Measurements from ENCODE around the gene TNS2. TPM values are rescaled to one million over a fixed set of nuclear protein-coding genes. Genes with fewer than 3 reads are reported as not detected.
"Not testable (repeated sequence)": the region's sequence is repeated elsewhere in the genome, so short reads cannot be mapped to it uniquely, and the experiment has no call there.

Gene TNS2
- total and polyA plus RNA-seq, 4 donors: 56.7 to 182 (median 105) TPM

DNA sequence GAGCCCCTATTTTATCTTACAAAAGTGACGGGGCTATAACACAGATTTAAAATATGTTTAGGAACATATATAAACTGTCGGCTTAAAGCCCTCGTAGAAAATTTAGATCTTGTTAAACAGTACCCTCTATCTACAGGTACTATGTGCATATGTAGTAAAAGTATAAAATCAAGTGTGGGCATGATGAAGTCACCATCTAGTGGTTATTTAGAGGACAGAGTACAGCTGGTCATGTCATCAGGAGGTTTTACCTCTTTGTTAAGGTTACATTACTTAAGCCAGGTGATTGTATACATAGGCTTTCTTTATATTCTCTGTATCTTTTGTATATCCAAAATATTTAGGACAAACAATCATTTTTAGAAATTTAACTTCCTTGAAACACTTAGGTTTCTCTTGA is 18.2 kb upstream of the TNS2 start:
- Histone ChIP-seq H3K9ac (ENCODE audit: insufficient read depth in 1 of 2, low read length in 2 of 2) (no peak overlapping the region), H3K4me1 (ENCODE audit: control insufficient read depth in 5 of 5, insufficient read depth in 5 of 5, low read length in 5 of 5) (no peaks in the 10 kb centered on the region), H3K9me3 (ENCODE audit: control insufficient read depth in 4 of 4, insufficient read depth in 3 of 4, low read length in 3 of 4) (no peaks in the 10 kb centered on the region), H3K4me3 (no peak overlapping the region), H3K27ac (ENCODE audit: low read depth in 1 of 2, low read length in 1 of 2) (no peak overlapping the region), H3K36me3 (ENCODE audit: control insufficient read depth in 4 of 4, insufficient read depth in 4 of 4, low read length in 4 of 4) (peaks cover 34 to 56% (median 46%) of the 10 kb centered on the region in 4 donors), H3K27me3 (ENCODE audit: control insufficient read depth in 3 of 3, insufficient read depth in 3 of 3, low read length in 2 of 3) (no peaks in the 10 kb centered on the region)
- DNase-seq (no peak), ATAC-seq (ENCODE audit: insufficient read depth, low FRiP score) (no peak)
- TF ChIP-seq, protein P1, sequence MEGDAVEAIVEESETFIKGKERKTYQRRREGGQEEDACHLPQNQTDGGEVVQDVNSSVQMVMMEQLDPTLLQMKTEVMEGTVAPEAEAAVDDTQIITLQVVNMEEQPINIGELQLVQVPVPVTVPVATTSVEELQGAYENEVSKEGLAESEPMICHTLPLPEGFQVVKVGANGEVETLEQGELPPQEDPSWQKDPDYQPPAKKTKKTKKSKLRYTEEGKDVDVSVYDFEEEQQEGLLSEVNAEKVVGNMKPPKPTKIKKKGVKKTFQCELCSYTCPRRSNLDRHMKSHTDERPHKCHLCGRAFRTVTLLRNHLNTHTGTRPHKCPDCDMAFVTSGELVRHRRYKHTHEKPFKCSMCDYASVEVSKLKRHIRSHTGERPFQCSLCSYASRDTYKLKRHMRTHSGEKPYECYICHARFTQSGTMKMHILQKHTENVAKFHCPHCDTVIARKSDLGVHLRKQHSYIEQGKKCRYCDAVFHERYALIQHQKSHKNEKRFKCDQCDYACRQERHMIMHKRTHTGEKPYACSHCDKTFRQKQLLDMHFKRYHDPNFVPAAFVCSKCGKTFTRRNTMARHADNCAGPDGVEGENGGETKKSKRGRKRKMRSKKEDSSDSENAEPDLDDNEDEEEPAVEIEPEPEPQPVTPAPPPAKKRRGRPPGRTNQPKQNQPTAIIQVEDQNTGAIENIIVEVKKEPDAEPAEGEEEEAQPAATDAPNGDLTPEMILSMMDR (IDR thresholded peaks at IDR 0.05; ENCODE audit: control extremely low read depth, extremely low read depth): no peak
- WGBS, 2 donors: 94 to 96% methylated on average over 3 of the region's 3 CpGs

DNA sequence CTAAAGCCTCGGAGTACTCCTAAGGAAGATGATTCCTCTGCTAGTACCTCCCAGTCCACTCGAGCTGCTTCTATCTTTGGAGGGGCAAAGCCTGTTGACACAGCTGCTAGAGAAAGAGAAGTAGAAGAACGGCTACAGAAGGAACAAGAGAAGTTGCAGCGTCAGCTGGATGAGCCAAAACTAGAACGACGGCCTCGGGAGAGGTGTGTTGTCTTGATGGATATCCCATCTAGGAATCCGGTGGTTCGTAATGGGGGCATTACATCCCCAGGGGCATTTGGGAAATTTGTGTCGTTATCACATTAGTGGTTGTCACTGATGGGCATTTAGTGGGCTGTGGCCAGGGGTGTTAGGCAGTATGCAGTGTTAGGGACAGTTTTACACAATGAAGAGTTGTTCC is 16.0 kb upstream of the TNS2 start:
- ATAC-seq (ENCODE audit: insufficient read depth, low FRiP score); H3K4me3 ChIP-seq; H3K4me1 ChIP-seq (ENCODE audit: control insufficient read depth in 5 of 5, insufficient read depth in 5 of 5, low read length in 5 of 5); H3K27me3 ChIP-seq (ENCODE audit: control insufficient read depth in 3 of 3, insufficient read depth in 3 of 3, low read length in 2 of 3); DNase-seq; H3K27ac ChIP-seq (ENCODE audit: low read depth in 1 of 2, low read length in 1 of 2); H3K9me3 ChIP-seq (ENCODE audit: control insufficient read depth in 4 of 4, insufficient read depth in 3 of 4, low read length in 3 of 4); H3K9ac ChIP-seq (ENCODE audit: insufficient read depth in 1 of 2, low read length in 2 of 2): not testable (repeated sequence)
- WGBS, 2 donors: 52 to 77% methylated on average over 10 of the region's 10 CpGs
- H3K36me3 ChIP-seq (ENCODE audit: control insufficient read depth in 4 of 4, insufficient read depth in 4 of 4, low read length in 4 of 4): peaks cover 31 to 68% (median 48%) of the 10 kb centered on the region in 4 donors

DNA sequence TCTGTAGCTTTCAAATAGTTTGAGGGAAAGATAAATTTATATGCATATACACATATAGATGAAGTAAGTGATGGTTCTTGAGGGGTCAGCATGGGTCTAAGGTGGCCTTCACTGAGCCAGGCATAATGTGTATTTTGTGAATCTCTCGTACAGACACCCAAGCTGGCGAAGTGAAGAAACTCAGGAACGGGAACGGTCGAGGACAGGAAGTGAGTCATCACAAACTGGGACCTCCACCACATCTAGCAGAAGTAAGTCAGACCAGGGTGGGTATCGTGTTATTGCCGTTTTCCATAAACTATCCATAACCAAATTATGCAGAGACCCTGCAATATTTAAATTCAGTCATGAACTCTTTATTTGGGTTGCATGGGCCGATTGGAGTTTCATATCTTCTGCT is 15.4 kb upstream of the TNS2 start:
- H3K27me3 ChIP-seq (ENCODE audit: control insufficient read depth in 3 of 3, insufficient read depth in 3 of 3, low read length in 2 of 3): no peaks in the 10 kb centered on the region
- no peak overlapping the region for H3K9ac ChIP-seq (ENCODE audit: insufficient read depth in 1 of 2, low read length in 2 of 2)
- ATAC-seq (ENCODE audit: insufficient read depth, low FRiP score) (no peak), DNase-seq (no peak)
- no peak overlapping the region for H3K4me3 ChIP-seq
- peaks cover 0 to 5% (median 2%) of the 10 kb centered on the region in 5 donors for H3K4me1 ChIP-seq (ENCODE audit: control insufficient read depth in 5 of 5, insufficient read depth in 5 of 5, low read length in 5 of 5)
- H3K27ac ChIP-seq (ENCODE audit: low read depth in 1 of 2, low read length in 1 of 2): no peak overlapping the region
- H3K36me3 ChIP-seq (ENCODE audit: control insufficient read depth in 4 of 4, insufficient read depth in 4 of 4, low read length in 4 of 4): peaks cover 33 to 71% (median 50%) of the 10 kb centered on the region in 4 donors
- no peaks in the 10 kb centered on the region for H3K9me3 ChIP-seq (ENCODE audit: control insufficient read depth in 4 of 4, insufficient read depth in 3 of 4, low read length in 3 of 4)
- WGBS, 2 donors: 38 to 68% methylated on average over 8 of the region's 8 CpGs
- TF ChIP-seq, protein P1 (IDR thresholded peaks at IDR 0.05; ENCODE audit: control extremely low read depth, extremely low read depth): no peak

DNA sequence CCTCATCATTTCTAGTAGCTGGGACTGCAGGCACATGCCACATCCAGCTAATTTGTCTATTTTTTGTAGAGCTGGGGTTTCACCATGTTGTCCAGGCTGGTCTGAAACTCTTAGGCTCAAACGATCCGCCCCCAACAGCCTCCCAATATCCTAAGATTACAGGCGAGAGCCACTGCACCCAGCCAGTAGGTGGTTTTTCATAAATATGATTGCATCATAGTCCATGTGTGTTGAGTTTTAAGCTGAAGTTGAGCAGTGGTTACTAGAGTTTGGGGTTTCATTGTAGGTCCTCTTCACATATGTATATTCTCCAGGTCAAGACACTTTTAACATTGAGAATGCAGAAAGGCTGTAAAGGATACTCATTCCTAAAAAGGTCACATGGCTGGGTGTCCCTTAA is 13.1 kb upstream of the TNS2 start:
- 82 to 90% methylated on average over 3 of the region's 3 CpGs for whole genome bisulfite sequencing, 2 donors
- H3K9me3 ChIP-seq (ENCODE audit: control insufficient read depth in 4 of 4, insufficient read depth in 3 of 4, low read length in 3 of 4): no peaks in the 10 kb centered on the region
- peaks cover 0 to 5% (median 2%) of the 10 kb centered on the region in 5 donors for H3K4me1 ChIP-seq (ENCODE audit: control insufficient read depth in 5 of 5, insufficient read depth in 5 of 5, low read length in 5 of 5)
- ATAC-seq (ENCODE audit: insufficient read depth, low FRiP score) (no peak), DNase-seq (no peak)
- TF ChIP-seq, protein P1 (IDR thresholded peaks at IDR 0.05; ENCODE audit: control extremely low read depth, extremely low read depth): no peak
- no peak overlapping the region for H3K9ac ChIP-seq (ENCODE audit: insufficient read depth in 1 of 2, low read length in 2 of 2)
- no peak overlapping the region for H3K27ac ChIP-seq (ENCODE audit: low read depth in 1 of 2, low read length in 1 of 2)
- H3K4me3 ChIP-seq: no peak overlapping the region
- no peaks in the 10 kb centered on the region for H3K27me3 ChIP-seq (ENCODE audit: control insufficient read depth in 3 of 3, insufficient read depth in 3 of 3, low read length in 2 of 3)
- peaks cover 34 to 60% (median 47%) of the 10 kb centered on the region in 4 donors for H3K36me3 ChIP-seq (ENCODE audit: control insufficient read depth in 4 of 4, insufficient read depth in 4 of 4, low read length in 4 of 4)
